GM21447 (cell line): ENCODE measurements around the gene CCDC51.

ENCODE experiments used
- ATAC-seq: cut with Tn5 transposase; IDR thresholded peaks from one replicate; pipeline ENCODE4 v1.9.1; 2021; ENCODE audit not compliant: unreplicated experiment

Gene CCDC51

DNA sequence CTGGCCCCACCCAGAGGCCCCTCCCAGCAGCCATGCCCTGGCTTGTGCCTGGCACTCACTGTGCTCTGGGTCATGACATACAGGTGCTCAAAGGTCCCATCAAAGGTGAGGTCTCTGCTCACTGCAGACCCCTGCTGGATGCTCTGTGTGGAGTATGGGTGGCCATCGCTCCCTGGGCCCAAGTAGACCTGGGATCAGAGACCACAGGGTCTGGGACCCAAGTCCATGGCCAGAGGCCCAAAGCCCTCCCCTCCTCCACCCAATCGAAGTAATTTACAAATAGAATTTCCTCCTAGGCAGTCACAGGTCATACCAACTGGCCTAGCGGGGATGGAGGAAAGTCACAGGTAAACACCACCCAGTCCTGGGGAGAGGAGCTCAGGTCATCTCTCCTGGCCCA is 17.6 kb downstream of the CCDC51 start:
- ATAC-seq, result no peak

DNA sequence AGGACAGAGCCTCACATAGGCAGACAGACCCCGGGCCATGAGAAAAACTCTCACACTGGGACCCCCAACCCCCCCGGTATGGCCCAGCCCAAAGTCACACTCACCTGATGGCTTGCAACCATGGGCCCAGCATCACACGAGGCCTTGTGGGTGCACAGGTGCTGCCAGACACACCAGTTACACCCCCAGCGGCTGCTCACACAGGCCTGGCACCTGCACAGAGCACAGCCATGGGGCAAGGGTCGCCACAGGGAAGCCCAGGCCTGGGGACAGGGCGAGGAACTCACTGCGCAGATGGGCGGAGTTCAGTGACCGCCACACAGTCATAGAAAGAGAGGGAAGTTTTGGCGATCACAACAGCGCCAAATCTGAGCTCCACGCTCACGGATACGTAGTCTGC is 19.4 kb downstream of the CCDC51 start:
- ATAC-seq, result no peak

DNA sequence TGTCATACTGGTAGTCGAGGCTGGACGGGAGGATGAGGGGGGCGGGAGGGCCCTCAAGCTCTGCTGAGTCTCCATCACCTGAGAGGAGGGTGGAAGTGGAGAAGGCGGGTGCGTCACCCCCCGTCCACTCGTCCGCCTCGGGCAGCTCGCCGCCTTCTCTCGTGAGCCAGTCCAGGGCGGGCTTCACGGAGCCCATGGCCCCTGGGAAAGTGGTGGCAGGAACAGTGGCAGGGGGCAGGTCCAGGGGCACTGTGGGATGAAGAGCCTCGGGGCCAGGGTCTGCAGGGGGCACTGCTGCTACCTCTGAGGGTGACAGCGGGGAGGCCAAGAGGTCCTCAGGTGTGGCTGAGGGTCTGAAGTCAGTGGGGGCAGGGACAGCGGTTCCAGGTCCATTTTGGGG is 20.3 kb downstream of the CCDC51 start:
- ATAC-seq, result no peak

DNA sequence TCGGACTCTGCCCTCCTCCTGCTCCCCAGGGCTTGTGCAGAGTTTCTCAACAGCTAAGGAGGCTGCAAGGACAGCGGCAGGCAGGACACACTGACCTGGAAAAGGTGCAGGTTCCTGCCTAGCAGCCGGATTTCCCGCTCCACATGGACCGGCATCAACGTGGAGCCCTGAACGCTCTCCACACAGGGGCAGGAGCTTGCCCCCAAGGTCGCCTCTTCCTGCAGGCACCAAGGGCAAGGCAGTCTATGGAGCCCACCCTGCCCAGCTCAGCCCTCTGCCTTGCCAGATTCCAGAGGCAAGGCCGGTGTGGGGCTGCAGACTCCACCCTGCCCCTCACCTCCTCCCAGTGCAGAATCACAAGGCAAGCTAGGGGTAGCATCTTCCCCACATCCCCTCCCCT is 20.8 kb downstream of the CCDC51 start:
- ATAC-seq, result no peak

DNA sequence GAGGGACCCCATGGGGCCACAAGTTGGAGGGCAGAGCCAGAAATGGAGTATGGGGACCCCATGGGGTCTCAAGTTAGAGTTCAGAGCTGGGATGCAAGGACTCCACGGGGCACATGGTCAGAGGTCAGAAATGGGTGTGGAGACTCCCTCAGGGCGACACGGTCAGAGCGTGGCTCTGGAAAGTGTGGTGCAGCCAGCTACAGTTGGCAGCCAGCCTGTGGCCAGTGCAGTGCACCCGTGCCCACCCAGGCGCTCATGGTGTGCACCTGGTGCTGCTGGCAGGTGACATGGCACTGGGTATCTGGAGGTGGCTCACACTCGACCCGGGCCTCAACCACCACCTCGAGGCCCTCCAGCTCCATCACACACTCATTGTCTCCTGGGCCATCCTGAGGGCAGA is 21.3 kb downstream of the CCDC51 start:
- ATAC-seq, result no peak

DNA sequence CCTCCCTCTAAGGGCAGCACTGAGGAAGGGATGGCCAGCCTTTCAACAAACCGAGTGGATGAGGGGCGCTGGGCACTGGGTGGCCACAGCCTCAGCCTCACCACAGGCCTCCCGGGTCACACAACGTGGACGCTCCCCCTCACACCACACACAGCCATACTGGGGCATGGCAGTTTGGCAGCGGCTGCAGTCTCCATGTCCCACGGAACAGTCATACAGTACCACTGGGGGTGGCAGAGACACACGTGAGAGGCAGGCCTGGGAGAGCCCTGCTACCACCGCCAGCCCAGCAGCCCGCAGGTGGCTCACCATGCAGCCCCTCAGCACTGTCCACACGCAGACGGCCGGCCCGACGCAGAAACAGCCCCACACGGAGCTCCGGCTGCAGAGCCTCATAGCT is 21.8 kb downstream of the CCDC51 start:
- ATAC-seq, result no peak

DNA sequence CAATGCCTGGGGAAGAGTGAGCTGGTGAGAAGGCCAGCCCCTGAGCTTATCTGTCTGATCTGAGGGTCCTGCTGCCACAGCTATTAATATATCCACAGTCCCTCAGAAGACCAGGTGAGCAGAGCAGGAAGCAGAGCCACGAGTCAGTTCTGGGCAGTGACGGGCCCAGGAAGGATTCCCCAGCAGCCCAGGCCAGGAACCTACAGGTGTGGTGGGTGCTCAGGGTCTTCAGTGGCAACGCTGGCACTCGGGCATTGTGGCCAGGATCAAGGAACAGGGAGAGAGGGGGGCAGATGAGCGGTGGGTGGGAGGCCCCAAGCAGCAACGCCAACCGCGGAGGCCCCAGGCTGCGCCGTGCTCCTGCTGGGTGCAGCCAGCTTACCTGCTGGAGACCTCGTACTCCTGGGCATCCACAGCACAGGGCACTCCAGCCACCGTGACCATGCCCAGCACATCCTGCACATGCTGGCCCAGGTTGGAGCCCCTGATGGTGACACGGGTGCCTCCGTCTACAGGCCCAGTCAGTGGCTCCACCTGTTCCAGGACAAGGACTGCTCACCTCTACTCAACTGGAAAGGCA is 22.3 kb downstream of the CCDC51 start:
- ATAC-seq, result no peak

DNA sequence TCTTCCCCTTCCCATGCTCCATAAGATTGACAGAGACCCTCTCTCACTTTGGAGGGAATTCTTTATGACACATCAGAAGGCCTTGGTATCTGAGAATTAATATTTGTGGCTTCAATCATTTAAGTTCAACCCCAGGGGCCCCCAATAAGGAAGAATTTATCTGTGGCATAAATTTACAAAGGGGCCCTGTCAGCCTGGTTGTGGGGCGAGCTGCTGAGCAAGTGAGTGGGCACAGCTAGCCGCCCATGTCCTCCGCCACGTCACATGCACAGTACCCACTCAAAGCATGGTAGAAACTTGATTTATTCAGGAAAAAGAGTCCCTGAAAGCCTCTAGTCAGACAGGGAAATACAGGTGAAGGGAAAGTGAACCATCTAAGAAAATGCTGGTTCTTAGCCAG is 23.4 kb downstream of the CCDC51 start:
- ATAC-seq, result no peak

DNA sequence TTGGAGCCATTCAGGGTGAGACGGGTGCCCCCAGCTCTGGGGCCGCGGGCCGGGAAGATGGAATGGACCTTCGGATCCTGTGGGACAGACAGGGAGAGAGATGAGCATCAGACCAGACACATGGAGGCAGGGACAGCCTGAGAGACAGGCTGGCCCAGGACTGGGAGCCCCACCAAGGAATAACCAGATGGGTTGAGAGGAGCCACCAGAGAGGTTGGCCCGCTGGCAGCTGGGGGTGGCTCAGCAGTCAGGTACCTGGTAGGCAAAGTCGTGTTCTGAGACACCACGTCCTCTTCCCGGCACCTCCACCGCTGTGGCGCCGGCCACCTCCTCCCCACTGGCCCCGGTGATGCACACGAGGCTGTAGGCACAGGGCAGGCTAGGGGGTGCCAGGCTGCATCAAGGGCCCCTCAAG is 23.8 kb downstream of the CCDC51 start:
- ATAC-seq, result no peak

DNA sequence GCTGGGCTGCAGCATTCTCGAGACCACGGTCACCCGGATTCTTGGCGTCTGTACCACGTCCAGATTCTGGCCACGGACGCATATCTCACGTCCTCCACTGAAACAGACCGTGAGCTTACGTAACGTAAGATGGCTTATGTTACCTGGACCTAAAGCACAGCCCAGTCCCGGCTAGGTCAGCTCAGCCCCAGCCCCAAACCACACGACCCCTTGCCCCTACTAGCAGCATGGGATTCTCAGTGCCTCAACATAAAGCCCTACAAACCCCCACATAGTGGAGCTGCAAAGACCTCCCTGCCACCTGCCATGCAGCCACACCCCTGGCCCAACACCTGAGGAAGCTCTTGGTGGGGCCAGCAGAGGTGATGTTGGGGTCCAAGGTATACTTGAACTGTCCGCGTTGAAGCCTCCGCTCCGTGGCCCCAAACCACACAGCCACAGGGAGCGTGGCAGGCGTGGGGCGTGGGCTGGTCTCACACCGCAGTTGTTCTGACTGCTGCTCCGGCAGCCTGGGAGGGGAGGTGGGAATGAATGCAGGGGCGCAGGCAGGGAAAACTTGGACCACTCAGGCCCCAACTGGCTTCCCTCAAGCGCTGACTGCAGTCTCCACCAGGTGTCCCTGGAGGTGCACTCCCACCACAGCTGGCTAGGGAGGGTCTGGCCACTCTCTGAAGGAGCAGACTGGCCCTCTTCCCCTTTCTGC is 24.5 kb downstream of the CCDC51 start:
- ATAC-seq, result no peak

DNA sequence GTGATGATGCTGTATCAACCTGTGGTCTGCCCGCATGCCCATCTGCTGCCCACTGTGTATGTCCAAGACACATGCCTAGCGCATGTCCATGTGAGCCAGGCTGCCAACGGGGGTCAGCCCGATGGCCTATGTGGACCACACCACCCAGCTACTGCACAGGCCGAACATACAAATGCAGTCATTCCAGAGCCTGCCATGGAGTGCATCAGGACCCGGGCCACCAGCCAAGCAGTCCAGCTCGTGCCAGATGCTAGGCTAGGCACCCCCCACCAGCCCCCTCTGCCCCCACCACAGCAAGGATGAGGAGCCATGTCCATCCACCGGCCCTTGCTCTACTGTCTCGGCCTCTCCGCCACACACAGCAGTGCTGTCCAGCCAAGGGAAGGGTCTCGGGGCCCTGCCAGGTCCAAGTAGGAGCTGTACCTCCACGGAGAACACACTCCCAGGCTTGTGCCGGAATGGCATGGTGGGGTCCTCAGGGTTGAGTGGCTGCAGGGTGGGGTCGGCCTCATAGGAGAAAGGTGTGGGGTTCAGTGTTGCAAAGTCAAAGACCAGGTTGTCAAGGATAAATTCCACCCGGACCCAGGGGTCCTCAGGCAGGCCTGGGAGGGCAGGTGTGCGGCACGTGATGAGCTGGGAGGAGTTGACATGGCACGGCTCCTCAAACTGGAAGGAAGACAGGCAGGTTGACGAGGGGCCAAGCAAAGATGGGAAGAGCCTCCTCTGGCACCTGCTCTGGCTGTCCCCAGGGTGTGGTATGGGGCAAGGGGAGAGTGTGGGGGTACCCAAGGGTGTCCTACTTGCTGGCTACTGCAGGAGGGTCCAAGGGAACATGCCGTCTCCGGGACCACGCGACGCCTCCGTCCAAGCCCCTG is 25.3 kb downstream of the CCDC51 start:
- no peak for ATAC-seq

DNA sequence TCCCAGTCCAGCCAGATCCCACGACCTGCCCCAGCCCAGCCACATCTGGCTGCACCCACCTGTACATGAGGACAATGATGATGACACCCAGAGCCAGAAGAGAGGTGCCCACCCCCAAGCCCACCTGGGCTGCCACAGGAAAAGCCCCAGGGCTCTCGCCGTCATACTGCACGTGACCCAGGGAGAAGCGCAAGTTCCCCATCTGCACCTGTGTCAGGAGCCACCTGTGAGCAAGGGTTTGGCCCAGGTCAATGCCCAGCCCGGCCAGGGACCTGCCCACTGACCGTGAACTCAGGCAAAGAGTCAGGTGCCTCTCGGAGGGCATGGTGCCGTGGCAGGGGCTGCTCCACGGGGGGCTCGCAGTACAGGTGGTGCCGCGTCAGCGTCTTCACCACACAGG is 26.3 kb downstream of the CCDC51 start:
- no peak for ATAC-seq

DNA sequence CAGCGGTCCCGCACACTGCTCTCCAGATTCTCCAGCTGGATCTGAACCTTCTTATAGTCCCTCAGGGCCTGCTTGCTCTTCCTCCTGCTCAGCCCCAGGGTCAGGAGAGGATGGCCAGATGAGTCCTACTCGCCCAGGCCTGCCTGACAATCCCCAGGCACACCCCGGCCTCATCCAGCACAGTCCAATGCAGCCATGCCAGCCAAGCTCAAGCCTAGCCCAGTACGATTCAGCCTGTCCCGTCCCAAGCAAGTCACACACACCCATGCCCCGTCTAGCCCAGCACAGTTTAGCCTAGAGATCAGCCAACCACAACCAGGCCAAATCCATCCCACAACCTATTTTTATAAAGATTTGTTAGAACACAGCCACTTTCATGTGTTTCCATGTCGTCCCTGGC is 26.8 kb downstream of the CCDC51 start:
- no peak for ATAC-seq

DNA sequence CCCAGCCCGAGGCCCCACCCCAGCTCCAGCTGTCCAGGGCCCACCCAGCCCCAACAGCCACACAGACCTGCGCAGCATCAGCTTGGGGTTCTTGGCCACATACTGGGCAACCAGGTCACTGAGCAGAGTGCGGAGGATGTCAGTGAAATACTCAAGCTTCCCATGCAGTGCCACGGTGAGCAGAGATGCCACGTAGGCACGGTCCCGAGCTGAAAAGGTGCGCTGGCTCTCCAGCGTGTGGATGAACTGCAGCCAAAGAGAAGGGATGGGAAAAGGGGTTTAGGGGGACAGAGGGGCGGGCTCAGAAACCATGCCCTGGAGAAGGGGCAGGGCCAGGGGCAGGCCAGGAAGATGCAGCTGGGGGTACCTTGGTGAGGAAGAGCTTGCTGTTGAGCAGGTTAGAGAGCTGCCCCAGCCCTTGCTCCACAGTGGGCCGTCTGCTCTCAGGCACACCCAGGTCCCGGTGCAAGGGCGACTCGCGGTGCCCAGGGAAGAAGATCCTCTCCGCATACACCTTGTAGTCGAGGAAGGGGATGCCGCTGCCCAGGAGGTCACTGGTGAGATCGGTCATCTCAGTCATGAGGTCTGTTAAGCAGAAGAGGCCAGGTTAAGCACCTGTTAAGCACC is 27.4 kb downstream of the CCDC51 start:
- no peak for ATAC-seq

DNA sequence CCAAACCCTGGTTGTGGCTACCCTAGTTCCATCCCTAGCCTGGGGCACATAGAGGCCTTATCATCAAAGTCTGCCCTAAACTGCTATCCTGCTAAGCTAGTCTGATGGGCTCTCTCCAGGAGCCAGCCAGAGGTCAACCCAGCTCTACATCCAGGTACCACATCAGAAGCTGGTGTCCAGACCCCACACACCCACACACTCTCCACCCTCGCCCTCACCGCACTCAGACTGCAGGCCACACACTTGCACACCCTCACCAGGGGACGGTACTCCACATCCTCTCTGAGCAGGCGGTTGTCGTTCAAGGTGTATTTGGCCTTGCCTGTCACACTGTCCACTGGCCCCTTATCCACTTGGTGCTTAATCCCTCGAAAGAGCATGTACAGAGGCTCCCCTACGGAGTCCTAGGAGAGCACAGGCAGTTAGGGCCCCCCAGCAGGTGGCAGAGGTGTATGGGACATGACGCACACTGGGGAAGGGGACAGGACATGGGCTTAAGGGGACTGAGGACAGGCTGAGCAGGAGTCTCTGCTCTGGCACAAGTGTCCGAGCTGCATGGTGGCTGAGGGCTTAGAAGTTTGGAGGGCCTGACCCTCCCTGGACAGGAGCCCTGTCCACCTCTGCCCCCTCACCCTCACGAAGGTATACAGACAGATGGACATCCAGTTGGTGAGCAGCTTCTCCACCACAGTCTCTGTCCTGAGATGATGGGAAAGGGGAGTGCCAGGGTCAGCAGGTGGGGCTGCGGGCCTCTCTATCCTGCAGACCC is 28.1 kb downstream of the CCDC51 start:
- no peak for ATAC-seq

DNA sequence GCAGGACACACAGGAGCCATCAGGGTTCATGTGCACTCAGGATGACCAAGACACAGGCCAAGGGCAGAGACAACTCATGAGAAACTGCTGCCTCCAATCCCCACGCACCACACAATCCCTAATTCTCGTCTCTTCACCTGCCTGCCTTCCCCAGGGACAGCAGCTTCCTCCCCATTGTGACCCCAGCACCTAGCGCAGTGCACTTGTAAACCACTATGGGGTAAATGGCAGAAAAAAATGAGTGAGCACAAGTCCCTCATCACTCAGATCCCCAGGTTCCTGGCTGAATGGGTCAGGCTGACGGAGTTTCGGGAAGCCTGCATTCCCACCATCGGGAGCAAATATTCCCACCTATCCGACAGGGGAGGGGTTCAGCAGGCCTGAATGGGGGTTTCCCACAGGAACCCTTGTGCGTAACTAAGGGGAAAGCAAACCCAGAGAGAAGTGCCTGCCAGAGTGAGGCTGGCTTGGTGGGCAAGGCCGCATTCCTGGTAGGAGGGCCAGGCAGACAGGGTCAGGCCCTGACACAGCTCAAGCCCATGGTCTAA is 28.8 kb downstream of the CCDC51 start:
- no peak for ATAC-seq

DNA sequence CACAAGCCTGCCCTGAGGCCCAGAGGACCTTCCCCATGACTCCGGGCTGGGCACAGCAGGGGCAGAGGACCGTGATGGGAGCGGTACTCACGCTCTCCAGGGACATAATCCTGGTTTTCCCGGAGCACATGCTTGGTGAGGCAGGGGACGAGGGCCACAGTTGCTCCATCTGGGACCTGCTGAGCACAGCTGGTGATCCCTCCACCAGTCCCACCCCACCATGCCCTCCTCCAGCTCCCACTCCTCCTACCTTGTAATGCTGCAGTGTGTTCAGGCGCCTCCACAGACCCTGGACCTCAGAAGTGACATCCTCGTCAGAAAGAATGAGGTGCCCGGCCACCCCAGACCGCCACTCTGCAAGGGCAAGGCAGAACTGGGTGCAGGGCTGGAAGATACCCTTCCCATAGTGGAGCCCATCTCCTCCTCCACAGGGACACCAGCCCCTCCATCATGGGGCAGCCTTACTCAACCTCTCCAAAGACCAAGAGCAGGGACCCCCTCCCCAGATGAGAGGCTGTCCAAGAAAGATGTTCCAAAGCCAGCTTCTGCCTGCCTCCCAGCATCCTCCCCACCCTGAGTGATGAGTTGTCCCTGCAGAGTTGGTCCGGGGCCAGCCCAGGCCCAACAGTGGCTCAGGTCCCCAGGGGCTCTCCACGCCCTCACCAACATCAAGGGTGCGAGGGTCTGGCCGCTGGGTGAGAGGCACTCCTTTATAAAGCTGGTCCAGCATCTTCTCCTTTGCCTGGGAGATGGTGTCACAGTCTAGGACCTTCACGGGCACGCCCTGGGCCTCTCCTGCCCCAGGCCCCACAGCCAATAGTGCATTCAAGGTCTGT is 29.5 kb downstream of the CCDC51 start:
- no peak for ATAC-seq

DNA sequence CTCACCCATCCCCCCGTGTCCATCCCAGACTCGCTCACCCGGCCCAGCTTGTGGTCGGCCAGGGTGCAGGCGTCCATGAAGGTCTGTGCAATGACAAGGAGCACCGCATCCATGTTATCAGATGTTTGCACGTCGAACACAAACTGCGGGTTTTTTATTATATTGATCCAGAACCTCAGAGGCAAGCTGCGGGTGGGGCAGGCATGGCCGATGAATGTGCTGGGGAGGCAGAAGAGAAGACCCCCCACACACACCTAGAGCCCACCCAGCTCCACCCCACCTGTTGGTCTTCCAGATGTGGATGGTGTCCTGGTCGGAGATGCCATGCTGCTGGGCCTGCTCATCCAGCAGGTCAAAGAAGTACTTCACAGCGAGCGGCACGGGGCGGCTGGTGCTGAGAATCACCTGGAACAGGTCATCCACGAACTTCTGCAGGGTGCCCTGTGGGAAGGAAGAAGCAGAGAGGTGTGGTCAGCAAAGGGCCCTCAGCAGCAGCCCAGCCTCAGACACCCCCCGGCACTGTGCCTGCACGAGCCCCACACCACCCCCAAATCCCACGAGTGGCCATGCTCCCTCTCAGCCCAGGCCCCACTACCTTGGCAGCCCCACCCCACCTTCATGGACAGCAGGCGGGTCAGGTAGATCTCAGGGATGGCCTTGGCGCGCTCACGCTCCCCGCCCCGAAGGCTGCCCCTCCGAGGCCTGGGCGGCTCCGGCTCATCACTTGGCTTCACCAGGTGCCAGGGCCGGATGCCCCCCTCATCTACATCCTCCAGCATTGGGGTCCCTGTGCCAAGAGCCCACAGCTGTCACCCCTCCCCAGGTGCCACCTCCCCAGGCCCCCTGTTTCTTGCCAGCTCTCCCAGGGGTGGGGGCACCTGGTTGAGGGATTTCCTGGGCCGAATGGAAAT is 30.4 kb downstream of the CCDC51 start:
- ATAC-seq, result no peak

DNA sequence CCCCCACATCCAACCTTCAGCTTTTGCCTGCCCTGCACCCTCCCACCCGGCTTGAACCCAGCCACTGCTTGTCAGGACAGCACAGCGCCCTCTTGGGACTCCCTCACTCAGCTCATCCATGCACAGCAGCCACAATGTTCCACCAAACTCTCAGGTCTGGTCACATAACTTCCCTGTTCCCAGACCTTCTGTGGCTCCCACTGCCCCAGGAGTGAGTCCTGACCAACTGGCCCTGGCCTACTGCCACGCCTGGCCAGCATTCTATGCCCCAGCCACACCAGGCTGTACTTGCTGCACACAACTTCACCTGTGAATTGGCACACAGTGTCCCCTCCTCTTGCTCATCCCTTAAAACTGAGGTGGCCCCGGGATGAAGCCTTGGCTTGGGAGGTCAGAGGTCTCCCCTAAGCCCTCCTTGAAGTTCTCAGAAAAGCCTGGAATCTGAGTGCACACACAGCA is 31.1 kb downstream of the CCDC51 start:
- no peak for ATAC-seq
